Measurements from ENCODE around the gene ELOVL5.

DNA sequence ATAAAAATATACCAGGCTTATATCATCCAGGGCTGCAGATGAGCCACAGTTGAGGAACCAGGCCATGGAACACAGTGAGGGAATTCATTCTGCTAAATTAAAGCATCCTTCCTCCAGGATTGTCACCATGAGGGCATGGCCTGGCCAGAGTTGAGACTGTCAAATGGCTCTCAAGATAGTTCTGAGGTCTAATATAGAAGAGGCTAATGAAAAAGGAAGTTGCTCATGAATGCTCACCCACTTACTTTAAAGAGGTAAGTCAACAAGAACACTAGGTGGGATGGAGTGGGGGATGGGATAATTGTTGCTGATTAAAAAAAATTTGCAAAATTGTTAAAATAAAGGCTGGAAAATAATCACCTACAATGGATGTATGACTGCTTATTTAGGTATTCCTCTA, 128.1 kb downstream of the ELOVL5 start:
- no peak for TF ChIP-seq POLR2A (IDR thresholded peaks at IDR 0.05)
- TF ChIP-seq, protein P1, sequence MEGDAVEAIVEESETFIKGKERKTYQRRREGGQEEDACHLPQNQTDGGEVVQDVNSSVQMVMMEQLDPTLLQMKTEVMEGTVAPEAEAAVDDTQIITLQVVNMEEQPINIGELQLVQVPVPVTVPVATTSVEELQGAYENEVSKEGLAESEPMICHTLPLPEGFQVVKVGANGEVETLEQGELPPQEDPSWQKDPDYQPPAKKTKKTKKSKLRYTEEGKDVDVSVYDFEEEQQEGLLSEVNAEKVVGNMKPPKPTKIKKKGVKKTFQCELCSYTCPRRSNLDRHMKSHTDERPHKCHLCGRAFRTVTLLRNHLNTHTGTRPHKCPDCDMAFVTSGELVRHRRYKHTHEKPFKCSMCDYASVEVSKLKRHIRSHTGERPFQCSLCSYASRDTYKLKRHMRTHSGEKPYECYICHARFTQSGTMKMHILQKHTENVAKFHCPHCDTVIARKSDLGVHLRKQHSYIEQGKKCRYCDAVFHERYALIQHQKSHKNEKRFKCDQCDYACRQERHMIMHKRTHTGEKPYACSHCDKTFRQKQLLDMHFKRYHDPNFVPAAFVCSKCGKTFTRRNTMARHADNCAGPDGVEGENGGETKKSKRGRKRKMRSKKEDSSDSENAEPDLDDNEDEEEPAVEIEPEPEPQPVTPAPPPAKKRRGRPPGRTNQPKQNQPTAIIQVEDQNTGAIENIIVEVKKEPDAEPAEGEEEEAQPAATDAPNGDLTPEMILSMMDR (IDR thresholded peaks at IDR 0.05): no peak

Data from thyroid gland (tissue), 4 donors.